ENCODE data around the gene LHX1. TPM values are rescaled to one million over a fixed set of nuclear protein-coding genes. Genes with fewer than 3 reads are reported as not detected.

Gene LHX1
- total RNA-seq, 1 experiment from 2014 or later: not detected

DNA sequence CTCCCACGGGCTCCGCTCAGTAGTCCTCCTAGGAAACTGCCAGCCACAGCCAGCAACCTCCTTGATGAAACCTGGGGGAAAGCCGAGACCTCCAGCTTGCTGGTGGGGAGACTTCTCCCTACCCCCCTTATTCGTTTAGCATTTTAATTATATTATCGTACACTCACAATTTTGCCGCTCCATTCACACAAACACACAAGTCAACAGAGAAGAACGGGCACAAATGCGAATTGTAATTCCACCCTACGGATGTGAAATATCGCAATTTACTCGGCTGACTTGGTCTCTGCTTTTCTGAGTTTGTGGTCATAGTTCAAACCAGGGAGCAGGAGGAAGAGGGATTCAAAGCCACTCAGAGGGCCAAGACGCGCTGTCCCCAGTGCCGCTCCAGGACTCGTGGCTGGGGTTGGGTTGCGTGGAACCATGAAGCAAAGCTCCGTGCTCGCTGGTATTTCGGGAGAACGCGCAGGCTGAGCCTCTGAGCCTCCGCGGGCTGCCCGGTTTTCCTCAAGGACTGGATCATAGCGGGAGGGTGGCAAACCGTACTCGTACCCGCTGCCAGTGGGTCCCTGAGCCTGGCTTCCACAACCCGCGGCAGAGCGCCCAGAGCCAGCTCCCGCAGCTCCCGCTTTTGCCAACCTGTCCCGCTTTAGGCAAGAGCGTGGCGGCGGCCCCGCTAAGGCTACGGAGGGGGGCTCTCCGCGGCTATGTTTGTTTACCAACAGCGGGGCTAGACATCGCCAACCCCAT lies 2.0 kb downstream of the LHX1 start:
- Histone ChIP-seq H3K9me2 (replicated peaks; ENCODE audit: insufficient read depth, low read length) (no peaks in the 10 kb centered on the region), H4K20me1 (ENCODE audit: insufficient read depth, low read depth, low read length) (no peaks in the 10 kb centered on the region), H3K4me2 (ENCODE audit: low read depth, low read length, poor library complexity, severe bottlenecking) (no peak overlapping the region), H2AFZ (ENCODE audit: low read length) (no peak overlapping the region), H3K36me3 (ENCODE audit: insufficient read depth, low read length) (no peaks in the 10 kb centered on the region), H3K27me3 (ENCODE audit: low read length) (no peaks in the 10 kb centered on the region), H3K4me1 (ENCODE audit: low read length) (no peaks in the 10 kb centered on the region), H3K27ac (ENCODE audit: low read length) (no peak overlapping the region), H3K9ac (ENCODE audit: low read length) (no peak overlapping the region), H3K79me2 (ENCODE audit: low read length) (no peaks in the 10 kb centered on the region), H3K4me3 (ENCODE audit: low read length) (no peak overlapping the region), H3K9me3 (ENCODE audit: low read length) (no peaks in the 10 kb centered on the region)
- no peak for DNase-seq

DNA sequence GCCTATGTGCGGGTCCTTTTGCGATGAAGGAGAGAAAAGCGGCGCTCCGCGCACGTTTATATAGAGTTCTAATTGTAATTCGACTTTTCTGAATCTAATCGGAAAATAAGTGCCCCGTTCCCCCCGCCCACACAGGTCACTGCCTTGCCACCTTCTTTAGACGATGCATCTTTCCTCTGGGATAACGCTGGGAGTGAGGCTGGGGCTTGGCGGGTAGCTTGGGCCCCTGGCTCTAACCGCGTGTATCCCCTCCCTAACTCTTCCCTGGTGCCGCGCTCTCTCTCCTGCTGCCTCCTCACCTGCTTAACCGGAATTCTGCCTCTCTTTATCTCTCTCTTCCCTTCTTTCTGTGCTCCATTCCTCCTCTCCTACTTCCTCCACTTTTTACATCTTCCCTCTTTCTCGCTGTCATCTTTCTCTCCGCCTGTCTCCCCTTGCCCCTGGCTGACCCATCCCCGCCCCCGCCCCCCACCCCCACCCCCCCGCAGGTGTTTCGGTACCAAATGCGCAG lies 2.6 kb downstream of the LHX1 start:
- Histone ChIP-seq H3K9me3 (ENCODE audit: low read length) (no peaks in the 10 kb centered on the region), H3K4me3 (ENCODE audit: low read length) (no peak overlapping the region), H3K27ac (ENCODE audit: low read length) (no peak overlapping the region), H3K4me2 (ENCODE audit: low read depth, low read length, poor library complexity, severe bottlenecking) (no peak overlapping the region), H3K9ac (ENCODE audit: low read length) (no peak overlapping the region), H3K4me1 (ENCODE audit: low read length) (peaks cover 5% of the 10 kb centered on the region), H4K20me1 (ENCODE audit: insufficient read depth, low read depth, low read length) (no peaks in the 10 kb centered on the region), H3K36me3 (ENCODE audit: insufficient read depth, low read length) (no peaks in the 10 kb centered on the region), H3K79me2 (ENCODE audit: low read length) (no peaks in the 10 kb centered on the region), H2AFZ (ENCODE audit: low read length) (no peak overlapping the region), H3K27me3 (ENCODE audit: low read length) (no peaks in the 10 kb centered on the region), H3K9me2 (replicated peaks; ENCODE audit: insufficient read depth, low read length) (no peaks in the 10 kb centered on the region)
- DNase-seq: no peak

DNA sequence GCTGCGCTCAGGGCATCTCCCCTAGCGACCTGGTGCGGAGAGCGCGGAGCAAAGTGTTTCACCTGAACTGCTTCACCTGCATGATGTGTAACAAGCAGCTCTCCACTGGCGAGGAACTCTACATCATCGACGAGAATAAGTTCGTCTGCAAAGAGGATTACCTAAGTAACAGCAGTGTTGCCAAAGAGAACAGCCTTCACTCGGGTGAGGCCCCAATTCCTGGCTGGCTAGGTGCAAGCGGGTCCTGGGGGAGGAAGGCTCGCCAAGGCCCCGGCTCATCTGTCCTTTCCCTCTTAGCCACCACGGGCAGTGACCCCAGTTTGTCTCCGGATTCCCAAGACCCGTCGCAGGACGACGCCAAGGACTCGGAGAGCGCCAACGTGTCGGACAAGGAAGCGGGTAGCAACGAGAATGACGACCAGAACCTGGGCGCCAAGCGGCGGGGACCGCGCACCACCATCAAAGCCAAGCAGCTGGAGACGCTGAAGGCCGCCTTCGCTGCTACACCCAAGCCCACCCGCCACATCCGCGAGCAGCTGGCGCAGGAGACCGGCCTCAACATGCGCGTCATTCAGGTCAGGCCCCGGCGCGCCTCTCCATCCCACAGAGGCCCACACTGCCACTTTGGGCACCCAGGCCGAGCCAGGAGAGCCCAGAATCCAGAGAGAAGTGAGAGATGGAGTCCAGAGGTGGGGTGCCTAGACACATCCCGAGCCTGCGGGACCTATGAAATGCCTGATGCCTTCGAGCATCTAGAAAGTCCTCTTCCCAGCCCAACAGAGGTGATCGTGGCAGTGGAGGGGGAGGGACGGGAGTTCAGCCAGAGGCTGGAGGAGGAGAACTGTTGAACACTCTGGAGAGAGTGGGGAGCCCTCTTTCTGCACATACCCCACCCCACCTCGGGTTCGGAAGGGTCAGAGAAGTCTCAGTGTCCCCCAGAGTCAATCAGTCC lies 3.3 kb downstream of the LHX1 start:
- H3K4me2 ChIP-seq (ENCODE audit: low read depth, low read length, poor library complexity, severe bottlenecking): no peak overlapping the region
- H3K4me3 ChIP-seq (ENCODE audit: low read length): no peak overlapping the region
- no peaks in the 10 kb centered on the region for H3K27me3 ChIP-seq (ENCODE audit: low read length)
- no peaks in the 10 kb centered on the region for H3K36me3 ChIP-seq (ENCODE audit: insufficient read depth, low read length)
- no peaks in the 10 kb centered on the region for H4K20me1 ChIP-seq (ENCODE audit: insufficient read depth, low read depth, low read length)
- DNase-seq: no peak
- H3K4me1 ChIP-seq (ENCODE audit: low read length): peaks cover 6% of the 10 kb centered on the region
- no peak overlapping the region for H2AFZ ChIP-seq (ENCODE audit: low read length)
- no peaks in the 10 kb centered on the region for H3K79me2 ChIP-seq (ENCODE audit: low read length)
- H3K27ac ChIP-seq (ENCODE audit: low read length): no peak overlapping the region
- H3K9ac ChIP-seq (ENCODE audit: low read length): no peak overlapping the region
- H3K9me2 ChIP-seq (replicated peaks; ENCODE audit: insufficient read depth, low read length): no peaks in the 10 kb centered on the region
- no peaks in the 10 kb centered on the region for H3K9me3 ChIP-seq (ENCODE audit: low read length)

DNA sequence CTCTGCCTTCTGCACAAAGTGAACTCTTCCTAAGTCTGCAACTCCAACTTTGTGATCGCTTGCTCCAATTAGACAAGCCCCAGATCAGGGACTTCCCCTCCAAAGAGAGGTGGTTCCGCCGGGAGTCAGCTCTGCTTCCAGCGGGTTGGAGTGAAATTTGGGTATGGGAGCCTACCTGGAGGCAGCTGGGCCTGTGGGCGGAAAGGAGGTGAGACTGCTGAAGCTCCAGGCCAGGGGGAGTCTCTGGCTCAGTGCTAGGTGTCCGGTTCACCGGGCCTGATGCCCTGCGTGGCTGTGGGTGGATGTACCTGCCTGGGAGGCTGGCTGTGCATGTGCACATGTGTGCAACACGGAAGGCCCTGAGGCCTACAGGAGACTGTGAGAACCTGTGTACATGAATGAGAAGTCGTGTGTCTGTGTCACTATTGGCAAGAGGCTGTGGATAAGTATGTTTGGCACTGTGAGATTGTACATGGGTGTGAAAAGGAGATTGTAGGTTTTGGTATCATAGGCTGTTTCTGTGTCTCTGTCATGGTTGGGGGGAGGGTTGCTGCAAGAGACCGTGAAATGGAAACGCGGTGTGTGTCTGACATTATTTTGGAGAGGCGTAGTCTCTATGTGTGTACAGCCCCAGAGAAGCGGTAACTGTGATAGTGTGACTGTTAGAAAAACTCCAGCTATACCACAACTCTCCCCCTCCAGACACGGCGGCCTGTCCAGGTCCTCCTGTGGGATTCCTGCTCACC lies 4.2 kb downstream of the LHX1 start:
- Histone ChIP-seq H3K4me1 (ENCODE audit: low read length) (peaks cover 6% of the 10 kb centered on the region), H3K36me3 (ENCODE audit: insufficient read depth, low read length) (no peaks in the 10 kb centered on the region), H2AFZ (ENCODE audit: low read length) (no peak overlapping the region), H3K79me2 (ENCODE audit: low read length) (no peaks in the 10 kb centered on the region), H3K4me3 (ENCODE audit: low read length) (no peak overlapping the region), H3K4me2 (ENCODE audit: low read depth, low read length, poor library complexity, severe bottlenecking) (no peak overlapping the region), H3K27me3 (ENCODE audit: low read length) (no peaks in the 10 kb centered on the region), H4K20me1 (ENCODE audit: insufficient read depth, low read depth, low read length) (no peaks in the 10 kb centered on the region), H3K27ac (ENCODE audit: low read length) (no peak overlapping the region), H3K9me2 (replicated peaks; ENCODE audit: insufficient read depth, low read length) (no peaks in the 10 kb centered on the region), H3K9ac (ENCODE audit: low read length) (no peak overlapping the region), H3K9me3 (ENCODE audit: low read length) (no peaks in the 10 kb centered on the region)
- no peak for DNase-seq

DNA sequence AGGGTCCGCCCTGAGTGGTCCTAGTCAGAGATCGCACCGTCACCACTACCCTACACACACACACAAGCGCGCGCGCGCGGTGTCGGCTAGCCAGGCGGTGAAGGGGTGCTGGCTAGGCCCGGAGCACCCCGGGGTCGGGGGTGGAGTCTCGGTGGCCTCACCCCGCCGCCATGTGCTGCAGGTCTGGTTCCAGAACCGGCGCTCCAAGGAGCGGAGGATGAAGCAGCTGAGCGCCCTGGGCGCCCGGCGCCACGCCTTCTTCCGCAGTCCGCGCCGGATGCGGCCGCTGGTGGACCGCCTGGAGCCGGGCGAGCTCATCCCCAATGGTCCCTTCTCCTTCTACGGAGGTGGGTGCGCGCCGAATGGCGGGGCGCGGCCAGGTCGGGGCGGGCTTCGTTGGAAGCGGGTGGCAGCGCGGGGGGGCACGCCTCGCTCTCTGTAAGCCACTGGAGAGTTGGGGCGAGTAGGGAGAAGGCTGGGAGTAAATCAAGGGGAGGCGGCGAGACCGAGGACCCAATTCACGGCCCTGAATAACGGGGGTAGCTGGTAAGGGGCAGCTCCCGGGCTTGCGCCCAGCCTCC lies 4.8 kb downstream of the LHX1 start:
- no peaks in the 10 kb centered on the region for H3K27me3 ChIP-seq (ENCODE audit: low read length)
- no peak overlapping the region for H2AFZ ChIP-seq (ENCODE audit: low read length)
- no peaks in the 10 kb centered on the region for H3K79me2 ChIP-seq (ENCODE audit: low read length)
- no peaks in the 10 kb centered on the region for H3K9me2 ChIP-seq (replicated peaks; ENCODE audit: insufficient read depth, low read length)
- no peak for DNase-seq
- no peaks in the 10 kb centered on the region for H3K36me3 ChIP-seq (ENCODE audit: insufficient read depth, low read length)
- no peaks in the 10 kb centered on the region for H4K20me1 ChIP-seq (ENCODE audit: insufficient read depth, low read depth, low read length)
- H3K4me2 ChIP-seq (ENCODE audit: low read depth, low read length, poor library complexity, severe bottlenecking): no peak overlapping the region
- no peak overlapping the region for H3K4me3 ChIP-seq (ENCODE audit: low read length)
- H3K4me1 ChIP-seq (ENCODE audit: low read length): peaks cover 6% of the 10 kb centered on the region
- no peak overlapping the region for H3K27ac ChIP-seq (ENCODE audit: low read length)
- no peaks in the 10 kb centered on the region for H3K9me3 ChIP-seq (ENCODE audit: low read length)
- no peak overlapping the region for H3K9ac ChIP-seq (ENCODE audit: low read length)

DNA sequence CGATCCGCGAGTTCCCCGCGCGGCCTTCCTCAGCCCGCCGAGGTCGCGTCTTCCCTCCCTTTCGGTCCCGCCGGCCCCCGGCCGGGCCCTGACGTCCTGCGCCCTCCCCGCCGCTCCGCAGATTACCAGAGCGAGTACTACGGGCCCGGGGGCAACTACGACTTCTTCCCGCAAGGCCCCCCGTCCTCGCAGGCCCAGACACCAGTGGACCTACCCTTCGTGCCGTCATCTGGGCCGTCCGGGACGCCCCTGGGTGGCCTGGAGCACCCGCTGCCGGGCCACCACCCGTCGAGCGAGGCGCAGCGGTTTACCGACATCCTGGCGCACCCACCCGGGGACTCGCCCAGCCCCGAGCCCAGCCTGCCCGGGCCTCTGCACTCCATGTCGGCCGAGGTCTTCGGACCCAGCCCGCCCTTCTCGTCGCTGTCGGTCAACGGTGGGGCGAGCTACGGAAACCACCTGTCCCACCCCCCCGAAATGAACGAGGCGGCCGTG lies 5.4 kb downstream of the LHX1 start:
- no peaks in the 10 kb centered on the region for H3K79me2 ChIP-seq (ENCODE audit: low read length)
- H3K4me3 ChIP-seq (ENCODE audit: low read length): no peak overlapping the region
- no peaks in the 10 kb centered on the region for H3K36me3 ChIP-seq (ENCODE audit: insufficient read depth, low read length)
- peaks cover 9% of the 10 kb centered on the region for H3K4me1 ChIP-seq (ENCODE audit: low read length)
- no peaks in the 10 kb centered on the region for H3K9me2 ChIP-seq (replicated peaks; ENCODE audit: insufficient read depth, low read length)
- no peaks in the 10 kb centered on the region for H3K27me3 ChIP-seq (ENCODE audit: low read length)
- no peak overlapping the region for H3K9ac ChIP-seq (ENCODE audit: low read length)
- H3K4me2 ChIP-seq (ENCODE audit: low read depth, low read length, poor library complexity, severe bottlenecking): no peak overlapping the region
- no peaks in the 10 kb centered on the region for H4K20me1 ChIP-seq (ENCODE audit: insufficient read depth, low read depth, low read length)
- no peak overlapping the region for H2AFZ ChIP-seq (ENCODE audit: low read length)
- no peaks in the 10 kb centered on the region for H3K9me3 ChIP-seq (ENCODE audit: low read length)
- no peak for DNase-seq
- no peak overlapping the region for H3K27ac ChIP-seq (ENCODE audit: low read length)

DNA sequence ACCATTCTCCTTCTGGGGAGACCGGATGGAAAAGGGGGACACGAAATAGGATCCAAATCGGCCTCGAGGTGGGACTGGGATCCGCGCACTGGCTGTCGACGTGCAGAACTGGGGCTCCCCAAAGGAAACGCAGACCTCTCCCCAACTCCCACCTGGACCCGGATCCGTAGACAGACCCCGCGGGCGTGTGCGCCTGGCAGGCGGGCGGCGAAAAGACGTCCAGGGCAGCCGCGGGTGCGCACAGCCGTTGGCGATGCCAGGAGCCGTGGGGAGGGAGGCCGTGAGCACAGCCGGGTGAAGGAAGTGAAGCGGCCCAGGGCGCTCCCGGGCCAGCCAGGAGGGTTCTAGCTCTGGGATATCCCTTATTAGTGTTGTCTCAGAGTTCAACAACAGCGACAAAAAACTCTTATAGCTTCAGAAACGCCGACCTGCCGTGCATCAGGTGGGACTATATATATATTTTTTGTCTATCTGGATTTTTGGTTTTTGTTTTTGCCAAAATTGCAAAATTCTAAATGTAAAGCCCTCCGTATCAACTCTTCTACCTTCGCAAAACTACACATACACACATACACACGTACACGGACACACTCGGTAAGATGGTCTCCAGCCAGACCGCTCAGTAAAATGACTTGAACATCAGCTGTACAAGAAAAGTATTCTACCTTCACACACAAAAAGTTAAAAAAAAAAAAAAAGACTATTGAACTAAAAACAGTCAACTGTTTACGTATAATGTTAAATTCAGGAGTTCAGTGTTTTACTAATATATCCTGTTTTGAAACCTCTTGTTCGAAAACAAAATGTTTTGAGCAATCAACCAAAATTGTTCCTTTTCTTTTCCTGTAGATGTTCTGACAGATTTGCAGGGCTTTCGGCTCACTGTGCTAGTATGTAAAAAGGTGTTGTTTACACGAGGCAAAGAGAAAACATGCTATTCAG lies 6.2 kb downstream of the LHX1 start:
- no peaks in the 10 kb centered on the region for H3K9me2 ChIP-seq (replicated peaks; ENCODE audit: insufficient read depth, low read length)
- H2AFZ ChIP-seq (ENCODE audit: low read length): no peak overlapping the region
- H3K9me3 ChIP-seq (ENCODE audit: low read length): no peaks in the 10 kb centered on the region
- peaks cover 17% of the 10 kb centered on the region for H3K4me1 ChIP-seq (ENCODE audit: low read length)
- no peaks in the 10 kb centered on the region for H3K27me3 ChIP-seq (ENCODE audit: low read length)
- no peak overlapping the region for H3K4me2 ChIP-seq (ENCODE audit: low read depth, low read length, poor library complexity, severe bottlenecking)
- H3K79me2 ChIP-seq (ENCODE audit: low read length): no peaks in the 10 kb centered on the region
- no peak overlapping the region for H3K27ac ChIP-seq (ENCODE audit: low read length)
- no peaks in the 10 kb centered on the region for H3K36me3 ChIP-seq (ENCODE audit: insufficient read depth, low read length)
- DNase-seq: no peak
- no peak overlapping the region for H3K4me3 ChIP-seq (ENCODE audit: low read length)
- H4K20me1 ChIP-seq (ENCODE audit: insufficient read depth, low read depth, low read length): no peaks in the 10 kb centered on the region
- no peak overlapping the region for H3K9ac ChIP-seq (ENCODE audit: low read length)

All from Karpas-422 (cell line).